Stimulated activated CD4-positive, alpha-beta T cell treated with anti-CD3 and anti-CD28 coated beads, Interleukin-1b, Interleukin-23, amount 100 ng/mL, for 48 hours (primary cell): Measurements from ENCODE around the gene NDOR1.
"Not testable (repeated sequence)": the region's sequence is repeated elsewhere in the genome, so short reads cannot be mapped to it uniquely, and the experiment has no call there.

Source experiments
- DNase-seq: peaks from one replicate; pipeline ENCODE4 v3.0.0-alpha.2; 2020

The NDOR1 gene

GRCh38 chr9:137245450-137246421, 40.2 kb downstream of the NDOR1 start:
- DNase-seq, result no peak

GRCh38 chr9:137247135-137247915, 41.8 kb downstream of the NDOR1 start:
- no peak for DNase-seq

GRCh38 chr9:137247916-137248175, 42.3 kb downstream of the NDOR1 start:
- DNase-seq, result no peak

- DNase-seq, result no peak
Measured at GRCh38 chr9:137250329-137251193, 45.1 kb downstream of the NDOR1 start.

GRCh38 chr9:137251194-137251461, 45.6 kb downstream of the NDOR1 start, which contains the start of gene STPG3:
TSS of gene STPG3 (plus strand) at chr9:137251286. CDS start at chr9:137251287, 1 bp downstream.
- no peak for DNase-seq

GRCh38 chr9:137251490-137252268, 46.2 kb downstream of the NDOR1 start:
- DNase-seq, result no peak

- no peak for DNase-seq
Measured at GRCh38 chr9:137252555-137253506, 47.3 kb downstream of the NDOR1 start.

- no peak for DNase-seq
Measured at GRCh38 chr9:137253717-137254623, 48.5 kb downstream of the NDOR1 start.

- peak; percentile 92 for DNase-seq
Measured at GRCh38 chr9:137254624-137255447, 49.3 kb downstream of the NDOR1 start, which contains the start of gene NELFB. TSS of gene NELFB (plus strand) at chr9:137255327.

GRCh38 chr9:137255448-137256114, 50.1 kb downstream of the NDOR1 start:
- DNase-seq, result no peak

GRCh38 chr9:137256362-137256761, 50.9 kb downstream of the NDOR1 start:
- no peak for DNase-seq

- no peak for DNase-seq
Measured at GRCh38 chr9:137256856-137257255, 51.4 kb downstream of the NDOR1 start.

- DNase-seq, result not testable (repeated sequence)
Measured at GRCh38 chr9:137262173-137262908, 56.8 kb downstream of the NDOR1 start.

GRCh38 chr9:137262909-137263285, 57.4 kb downstream of the NDOR1 start:
- DNase-seq, result no peak

GRCh38 chr9:137263506-137263905, 58.0 kb downstream of the NDOR1 start:
- DNase-seq, result no peak

GRCh38 chr9:137264067-137264466, 58.6 kb downstream of the NDOR1 start:
- no peak for DNase-seq

GRCh38 chr9:137265496-137266161, 60.1 kb downstream of the NDOR1 start:
- DNase-seq, result no peak
